ENCODE results near the gene SRP14.

The SRP14 gene

GRCh38 chr15:40032125-40032839 is 6.7 kb downstream of the SRP14 start:
- no peak overlapping the region for H3K4me3 ChIP-seq (ENCODE audit: low read length)
- TF ChIP-seq CTCF (conservative IDR thresholded peaks at IDR 0.05; ENCODE audit: low read depth, low read length), result no peak
- peak; percentile 70 for DNase-seq (ENCODE audit: low read depth)

- H3K4me3 ChIP-seq (ENCODE audit: low read length), result no peak overlapping the region
- no peak for TF ChIP-seq CTCF (conservative IDR thresholded peaks at IDR 0.05; ENCODE audit: low read depth, low read length)
- no peak for DNase-seq (ENCODE audit: low read depth)
Observed at GRCh38 chr15:40031300-40031699, 7.7 kb downstream of the SRP14 start.

DNA sequence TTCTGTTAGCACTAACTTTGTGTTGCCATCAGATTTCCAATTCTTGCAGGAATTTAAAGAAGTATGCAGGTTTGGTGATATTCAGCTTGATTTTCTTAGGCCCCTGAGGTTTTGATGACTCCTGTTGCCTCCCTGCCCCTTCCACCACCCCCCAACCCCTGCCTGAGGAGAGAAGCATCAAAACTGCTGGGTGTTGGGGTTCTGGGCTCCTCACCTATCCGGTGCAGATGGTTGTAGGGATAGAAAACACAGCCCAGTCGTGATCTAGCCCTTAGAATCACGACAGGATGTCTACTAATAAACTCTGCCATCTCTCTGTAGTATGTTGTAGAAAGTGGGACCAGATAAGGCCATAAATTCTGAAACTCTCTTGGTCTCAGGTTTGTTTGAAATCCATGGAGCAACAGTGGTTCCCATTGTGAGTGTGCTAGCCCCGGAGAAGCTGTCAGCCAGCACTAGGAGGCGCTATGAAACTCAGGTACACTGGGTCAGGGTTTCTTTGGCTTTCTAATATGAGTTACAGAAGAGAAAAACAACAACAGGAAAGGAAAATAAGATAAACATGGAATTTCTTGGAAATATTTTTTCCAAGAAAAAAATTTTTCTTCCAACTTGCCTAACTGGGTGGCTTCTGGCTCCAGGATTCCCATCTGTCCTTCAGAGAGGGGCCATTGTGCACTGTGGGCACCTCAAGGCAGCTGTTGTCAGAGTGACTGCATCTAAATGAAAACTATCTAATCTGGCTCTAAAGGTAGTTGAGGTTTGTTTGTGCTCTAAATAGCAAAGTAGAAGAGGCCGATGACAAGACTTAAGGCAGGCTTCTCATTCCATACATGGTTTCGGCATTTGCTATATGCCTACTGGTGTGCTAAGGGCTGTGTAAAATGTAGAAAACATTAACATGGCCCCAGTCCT is 8.7 kb downstream of the SRP14 start:
- DNase-seq (ENCODE audit: low read depth), result no peak
- H3K4me3 ChIP-seq (ENCODE audit: low read length), result no peak overlapping the region
- TF ChIP-seq CTCF (conservative IDR thresholded peaks at IDR 0.05; ENCODE audit: low read depth, low read length), result peak; percentile 80

- no peak for TF ChIP-seq CTCF (conservative IDR thresholded peaks at IDR 0.05; ENCODE audit: low read depth, low read length)
- no peak for DNase-seq (ENCODE audit: low read depth)
- no peak overlapping the region for H3K4me3 ChIP-seq (ENCODE audit: low read length)
Observed at GRCh38 chr15:40028853-40029252, 10.1 kb downstream of the SRP14 start.

DNA sequence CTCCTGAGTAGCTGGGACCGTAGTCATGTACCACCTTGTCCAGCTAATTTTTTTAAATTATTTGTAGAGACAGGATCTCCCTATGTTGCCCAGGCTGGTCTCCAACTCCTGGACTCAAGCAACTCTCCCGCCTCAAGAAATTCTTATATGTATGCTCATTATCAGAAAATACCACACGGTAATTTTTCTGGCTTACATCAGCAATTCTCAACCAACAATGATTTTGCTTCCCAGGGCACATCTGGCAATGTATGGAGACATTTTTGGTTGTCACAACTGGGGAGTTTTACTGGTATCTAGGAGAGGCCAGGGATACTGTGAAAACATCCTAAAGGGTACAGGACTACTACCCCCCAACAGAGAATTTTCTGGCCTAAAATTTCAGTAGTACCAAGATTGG is 10.8 kb downstream of the SRP14 start:
- no peak for DNase-seq (ENCODE audit: low read depth)
- no peak for TF ChIP-seq CTCF (conservative IDR thresholded peaks at IDR 0.05; ENCODE audit: low read depth, low read length)

DNA sequence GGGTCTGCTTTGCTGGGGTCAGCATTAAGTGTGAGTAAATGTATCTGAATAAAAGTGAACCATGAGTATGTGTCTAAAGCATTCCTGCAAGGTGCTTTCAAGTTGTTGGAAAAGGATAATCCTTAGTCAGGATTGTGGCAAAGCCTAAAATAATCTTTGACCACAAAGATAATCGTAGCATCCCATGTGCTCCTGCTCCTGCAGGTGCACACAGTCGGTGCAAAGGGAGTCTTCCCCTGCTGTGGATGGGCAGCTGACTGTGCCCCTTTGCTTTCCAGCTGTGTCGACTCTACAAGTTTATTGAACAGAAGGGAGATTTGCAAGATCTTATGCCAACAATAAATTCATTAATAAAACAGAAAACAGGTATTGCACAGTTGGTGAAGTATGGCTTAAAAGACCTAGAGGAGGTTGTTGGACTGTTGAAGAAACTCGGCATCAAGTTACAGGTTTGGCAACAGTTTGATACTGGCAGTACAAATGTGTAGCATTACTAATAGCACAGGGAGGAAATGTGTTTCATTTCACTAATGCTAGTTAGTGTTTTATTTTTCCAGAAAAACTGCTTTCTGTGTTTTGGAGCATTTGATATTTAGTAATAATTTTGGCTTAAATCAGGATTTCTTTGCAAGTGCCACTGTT is 22.6 kb downstream of the SRP14 start:
- H3K4me3 ChIP-seq (ENCODE audit: low read length), result no peak overlapping the region
- DNase-seq (ENCODE audit: low read depth), result no peak
- no peak for TF ChIP-seq CTCF (conservative IDR thresholded peaks at IDR 0.05; ENCODE audit: low read depth, low read length)

More for the DNA sequence above, 10.8 kb downstream of the SRP14 start:
- no peak overlapping the region for H3K4me3 ChIP-seq (ENCODE audit: low read length)
